ENCODE measurements around the gene DDX52. TPM values are rescaled to one million over a fixed set of nuclear protein-coding genes. Genes with fewer than 3 reads are reported as not detected.

DDX52 gene
- total and polyA plus RNA-seq, 2 of the 8 experiments (the other 6 are each of a cell fraction or from before 2014, with no cell fraction given) = 10.0 to 45.9 TPM

- WGBS, 2 experiments (ENCODE audit: extremely low coverage in 1 of 2, insufficient coverage in 1 of 2, insufficient read length in 1 of 2, insufficient replicate concordance in 2 of 2, low coverage in 1 of 2, low lambda C conversion rate in 2 of 2, missing lambda C conversion rate in 1 of 2) = 87% methylated on average over 5 of the region's 5 CpGs; no CpG with 5 or more reads in 1 of the 2 experiments
- TF ChIP-seq RXRA (IDR thresholded peaks at IDR 0.05; ENCODE audit: insufficient read depth, low read depth, low read length) = no peak
- TF ChIP-seq SIRT6 (IDR thresholded peaks at IDR 0.05; ENCODE audit: low read length) = no peak
- no peak for TF ChIP-seq BCL11A (IDR thresholded peaks at IDR 0.05; ENCODE audit: low read depth in 2 of 2, low read length in 2 of 2)
- TF ChIP-seq HDAC2 (IDR thresholded peaks at IDR 0.05; ENCODE audit: borderline replicate concordance in 1 of 2, low read depth in 2 of 2, low read length in 2 of 2) = no peak
- no peak for TF ChIP-seq ATF2 (IDR thresholded peaks at IDR 0.05; ENCODE audit: low read length)
- TF ChIP-seq EZH2 (IDR thresholded peaks at IDR 0.05; ENCODE audit: low read depth, low read length, severe bottlenecking) = no peak
- TF ChIP-seq JUND (IDR thresholded peaks at IDR 0.05; ENCODE audit: low read length) = no peak
- no peak for TF ChIP-seq HDAC6 (IDR thresholded peaks at IDR 0.05; ENCODE audit: low read depth, low read length)
- no peak for TF ChIP-seq RBBP5 (IDR thresholded peaks at IDR 0.05; ENCODE audit: borderline replicate concordance, low read depth, low read length)
- no peak for TF ChIP-seq CBX5 (IDR thresholded peaks at IDR 0.05; ENCODE audit: low read depth, low read length)
- TF ChIP-seq TAF7 (optimal IDR thresholded peaks at IDR 0.05; ENCODE audit: borderline replicate concordance, low read depth, low read length) = no peak
- TF ChIP-seq POU5F1 (IDR thresholded peaks at IDR 0.05; ENCODE audit: low read depth, low read length) = no peak
- TF ChIP-seq SP1 (IDR thresholded peaks at IDR 0.05; ENCODE audit: low read depth, low read length) = no peak
Measured at GRCh38 chr17:37614391-37614790, 28.9 kb downstream of the DDX52 start.

More at GRCh38 chr17:37614391-37614790, 28.9 kb downstream of the DDX52 start:
- no peaks in the 10 kb centered on the region for H3K79me1 ChIP-seq (ENCODE audit: low read depth, low read length)
- H2BK15ac ChIP-seq (ENCODE audit: low read length) = no peak overlapping the region
- POLR2A ChIA-PET (ENCODE audit: partially characterized antibody) = interaction anchor here (0.6 to 1.3 kb wide), 2 partner anchors 27 to 79 kb away, joined by 3 to 6 read pairs; no protein-coding TSS in a partner anchor
- no peaks in the 10 kb centered on the region for H3K9me3 ChIP-seq (ENCODE audit: insufficient read depth in 2 of 2, low read depth in 1 of 2, low read length in 1 of 2)
- no peak overlapping the region for H3K18ac ChIP-seq (ENCODE audit: extremely low read depth, low read length)
- H3K56ac ChIP-seq (replicated peaks; ENCODE audit: insufficient read length, low read depth, low read length) = no peak overlapping the region
- no peak overlapping the region for H2BK5ac ChIP-seq (ENCODE audit: low read depth, low read length)
- no peak overlapping the region for H3K23ac ChIP-seq (ENCODE audit: insufficient read length)
- DNase-seq (ENCODE audit: low read depth in 1 of 2, low spot score in 2 of 2) = no peak
- CTCF ChIA-PET (ENCODE audit: partially characterized antibody) = no interaction called here
- H4K8ac ChIP-seq (ENCODE audit: extremely low read depth, insufficient read depth, low read length) = no peak overlapping the region
- no peaks in the 10 kb centered on the region for H3K79me2 ChIP-seq (ENCODE audit: control insufficient read depth in 1 of 2, insufficient read depth in 2 of 2, low read length in 2 of 2)
- no peaks in the 10 kb centered on the region for H3K4me1 ChIP-seq (replicated peaks in 1 of 4; ENCODE audit: control insufficient read depth in 3 of 4, insufficient read depth in 4 of 4, low read length in 3 of 4)
- no peak overlapping the region for H4K91ac ChIP-seq (replicated peaks; ENCODE audit: insufficient read length, low read length)
- no peak overlapping the region for H3K27ac ChIP-seq (ENCODE audit: low read depth, low read length)
- H2AK5ac ChIP-seq (ENCODE audit: low read depth, low read length) = no peak overlapping the region
- H3K9ac ChIP-seq (replicated peaks in 1 of 4; ENCODE audit: extremely low read depth in 1 of 4, low read depth in 3 of 4, low read length in 3 of 4) = no peak overlapping the region
- H2BK20ac ChIP-seq (ENCODE audit: low read length) = no peak overlapping the region
- no peak overlapping the region for H2BK12ac ChIP-seq (ENCODE audit: low read depth, low read length)
- no peak overlapping the region for H3K14ac ChIP-seq (ENCODE audit: insufficient read length)
- H3K23me2 ChIP-seq (ENCODE audit: low read depth, low read length) = no peaks in the 10 kb centered on the region
- H3K36me3 ChIP-seq (ENCODE audit: control insufficient read depth in 2 of 4, insufficient read depth in 4 of 4, low read length in 3 of 4) = peaks cover 4 to 54% (median 23%) of the 10 kb centered on the region in 4 experiments; a peak in 7 of 8 replicates
- H4K5ac ChIP-seq (ENCODE audit: insufficient read length, low read depth, low read length) = no peak overlapping the region
- H2AFZ ChIP-seq (ENCODE audit: low read length) = no peak overlapping the region
- no peaks in the 10 kb centered on the region for H4K20me1 ChIP-seq (replicated peaks in 1 of 2; ENCODE audit: control insufficient read depth in 1 of 2, insufficient read depth in 2 of 2, low read length in 2 of 2)
- no peak overlapping the region for H3K4ac ChIP-seq (replicated peaks; ENCODE audit: insufficient read length, low read depth, low read length)
- no peak overlapping the region for H3K4me3 ChIP-seq (ENCODE audit: extremely low read depth in 1 of 4, insufficient read depth in 2 of 4, low read depth in 3 of 4, low read length in 4 of 4)
- no peak for FAIRE-seq
- no peak overlapping the region for H2BK120ac ChIP-seq (replicated peaks; ENCODE audit: low read depth, low read length)
- no peak overlapping the region for H3K4me2 ChIP-seq (ENCODE audit: insufficient read depth in 1 of 2, low read depth in 2 of 2, low read length in 2 of 2)
- H3K27me3 ChIP-seq (replicated peaks in 1 of 4; ENCODE audit: control insufficient read depth in 3 of 4, extremely low read depth in 1 of 4, insufficient read depth in 3 of 4, low read length in 3 of 4) = no peaks in the 10 kb centered on the region

All from H1 (cell line).